Osteocyte (in vitro differentiated cells): ENCODE results near the gene ADI1. TPM values are rescaled to one million over a fixed set of nuclear protein-coding genes. Genes with fewer than 3 reads are reported as not detected.
"Not testable (repeated sequence)": the region's sequence is repeated elsewhere in the genome, so short reads cannot be mapped to it uniquely, and the experiment has no call there.

ENCODE experiments used
- DNase-seq: peaks from one replicate; pipeline ENCODE4 v3.0.0; 2021; ENCODE audit warnings: mixed read lengths; ENCODE audit not compliant: unreplicated experiment; ENCODE audit errors: extremely low spot score
- H3K27ac Mint-ChIP-seq: one replicate; pipeline ENCODE4 v1.8.0; 2021; ENCODE audit warnings: mild to moderate bottlenecking, mixed read lengths; ENCODE audit not compliant: unreplicated experiment
- H3K27me3 Mint-ChIP-seq: one replicate; pipeline ENCODE4 v1.8.0; 2021; ENCODE audit warnings: mixed read lengths; ENCODE audit not compliant: unreplicated experiment
- H3K36me3 Mint-ChIP-seq: one replicate; pipeline ENCODE4 v1.8.0; 2021; ENCODE audit warnings: mixed read lengths; ENCODE audit not compliant: unreplicated experiment
- H3K4me1 Mint-ChIP-seq: one replicate; pipeline ENCODE4 v1.8.0; 2021; ENCODE audit warnings: mixed read lengths; ENCODE audit not compliant: unreplicated experiment
- H3K4me3 Mint-ChIP-seq: one replicate; pipeline ENCODE4 v1.8.0; 2021; ENCODE audit warnings: mild to moderate bottlenecking, moderate library complexity, mixed read lengths; ENCODE audit not compliant: unreplicated experiment
- H3K9me3 Mint-ChIP-seq: one replicate; pipeline ENCODE4 v1.8.0; 2021; ENCODE audit warnings: mixed read lengths; ENCODE audit not compliant: unreplicated experiment
- CTCF ChIP-seq: fragments of 200-600 bp; sonication (generic); IDR thresholded peaks from 2 replicates; pipeline ENCODE4 v1.5.0; 2021; ENCODE audit warnings: antibody characterized with exemption, mild to moderate bottlenecking, moderate library complexity
- total RNA-seq: library from RNA; stranded (reverse); gene quantifications from 2 replicates; pipeline ENCODE4 v1.2.1, GENCODE V29; 2021

ADI1 gene
- total RNA-seq, 1 donor from 2014 or later = 54.0 TPM

- Mint-ChIP-seq H3K4me1 (peaks cover 4% of the 10 kb centered on the region), H3K27me3 (no peaks in the 10 kb centered on the region), H3K27ac (no peak overlapping the region), H3K36me3 (peaks cover 53% of the 10 kb centered on the region), H3K9me3 (no peaks in the 10 kb centered on the region), H3K4me3 (no peak overlapping the region)
- no peak for DNase-seq
- no peak for TF ChIP-seq CTCF
Observed at GRCh38 chr2:3503046-3503445, 16.3 kb downstream of the ADI1 start.

GRCh38 chr2:3500326-3500899, 18.9 kb downstream of the ADI1 start:
- peak; percentile 83 for DNase-seq
- no peak for TF ChIP-seq CTCF
- H3K9me3 Mint-ChIP-seq = no peaks in the 10 kb centered on the region
- no peaks in the 10 kb centered on the region for H3K4me1 Mint-ChIP-seq
- no peaks in the 10 kb centered on the region for H3K27me3 Mint-ChIP-seq
- H3K36me3 Mint-ChIP-seq = peaks cover 54% of the 10 kb centered on the region
- H3K4me3 Mint-ChIP-seq = no peak overlapping the region
- H3K27ac Mint-ChIP-seq = no peak overlapping the region

- H3K4me1 Mint-ChIP-seq = no peaks in the 10 kb centered on the region
- no peak for TF ChIP-seq CTCF
- H3K9me3 Mint-ChIP-seq = no peaks in the 10 kb centered on the region
- H3K4me3 Mint-ChIP-seq = no peak overlapping the region
- no peak overlapping the region for H3K27ac Mint-ChIP-seq
- peaks cover 45% of the 10 kb centered on the region for H3K36me3 Mint-ChIP-seq
- peak; percentile 60 for DNase-seq
- H3K27me3 Mint-ChIP-seq = no peaks in the 10 kb centered on the region
Observed at GRCh38 chr2:3498783-3499394, 20.4 kb downstream of the ADI1 start.

GRCh38 chr2:3496708-3497080, 22.6 kb downstream of the ADI1 start:
- peak; percentile 54 for DNase-seq
- H3K27ac Mint-ChIP-seq, H3K27me3 Mint-ChIP-seq, H3K9me3 Mint-ChIP-seq, H3K4me1 Mint-ChIP-seq, H3K4me3 Mint-ChIP-seq: not testable (repeated sequence)
- H3K36me3 Mint-ChIP-seq = peaks cover 35% of the 10 kb centered on the region

GRCh38 chr2:3494984-3495666, 24.2 kb downstream of the ADI1 start:
- Mint-ChIP-seq H3K27me3 (no peaks in the 10 kb centered on the region), H3K4me1 (peaks cover 6% of the 10 kb centered on the region), H3K4me3 (no peak overlapping the region), H3K9me3 (no peaks in the 10 kb centered on the region), H3K27ac (no peak overlapping the region), H3K36me3 (peaks cover 27% of the 10 kb centered on the region)
- TF ChIP-seq CTCF = no peak
- DNase-seq = peak; percentile 63
